KOPT-K1 (cell line): ENCODE results near the gene RNF208.

Experiments used
- H3K27ac ChIP-seq: fragments of 200-600 bp; sonication (generic); 2 replicates; pipeline ENCODE4 v1.5.1; 2016; ENCODE audit warnings: antibody characterized with exemption, mild to moderate bottlenecking, low read depth, low read length; ENCODE audit not compliant: poor library complexity, severe bottlenecking
- H3K36me3 ChIP-seq: fragments of 200-600 bp; sonication (generic); 2 replicates; pipeline ENCODE4 v1.5.1; 2017; ENCODE audit warnings: antibody characterized with exemption, mild to moderate bottlenecking, low read length, moderate library complexity; ENCODE audit not compliant: insufficient read depth
- H3K9me3 ChIP-seq: fragments of 200-600 bp; sonication (generic); 2 replicates; pipeline ENCODE4 v1.5.1; 2017; ENCODE audit warnings: antibody characterized with exemption, low read length, mild to moderate bottlenecking; ENCODE audit not compliant: insufficient read depth, poor library complexity, severe bottlenecking

RNF208 gene

DNA sequence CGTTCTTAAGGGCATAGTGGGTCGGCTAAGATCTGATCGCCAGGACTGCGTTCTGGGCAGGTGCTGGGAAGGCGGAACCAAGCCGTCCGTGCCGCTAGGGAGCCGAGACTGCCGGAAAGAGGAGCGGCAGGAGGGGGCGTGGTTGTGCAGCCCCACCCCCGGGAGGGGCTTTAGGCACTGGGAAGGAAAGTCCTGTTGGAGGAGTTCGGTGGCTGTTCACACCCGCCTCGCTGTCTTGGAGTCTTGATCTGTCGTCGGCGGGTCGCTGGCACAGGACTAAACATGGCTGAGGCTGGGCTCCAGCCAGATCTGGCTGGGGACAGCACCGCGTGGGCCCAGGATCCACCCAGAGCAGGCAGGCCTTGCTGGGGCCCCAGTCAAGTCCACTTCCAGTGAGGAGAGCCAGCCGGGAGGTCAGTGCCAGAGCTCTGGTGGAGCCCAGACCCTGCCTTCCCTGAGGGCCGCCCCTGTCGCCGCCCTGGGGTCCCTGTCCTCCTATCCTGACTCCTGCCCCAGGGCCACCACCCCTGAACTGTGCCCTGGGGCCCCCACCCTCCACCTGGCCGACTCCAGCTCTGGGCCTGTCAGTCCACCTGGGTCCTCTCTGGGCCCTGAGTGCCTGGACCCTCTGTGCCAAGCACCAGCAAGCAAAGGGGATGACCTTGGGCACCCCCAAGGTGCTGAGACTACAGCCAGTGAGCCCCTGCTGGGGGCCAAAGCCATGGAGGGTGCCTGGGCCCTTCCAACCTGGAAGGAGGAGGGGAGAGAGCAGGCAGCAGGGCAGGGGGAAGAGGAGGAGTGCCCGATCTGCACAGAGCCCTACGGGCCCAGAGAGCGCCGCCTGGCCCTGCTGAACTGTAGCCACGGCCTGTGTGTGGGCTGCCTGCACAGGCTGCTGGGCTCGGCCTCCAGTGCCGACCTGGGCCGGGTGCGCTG lies 4.5 kb downstream of the RNF208 start:
- Histone ChIP-seq H3K36me3 (peaks cover 58% of the 10 kb centered on the region; the same call in 1 of the 2 replicates), H3K27ac (no peak overlapping the region), H3K9me3 (no peaks in the 10 kb centered on the region)

DNA sequence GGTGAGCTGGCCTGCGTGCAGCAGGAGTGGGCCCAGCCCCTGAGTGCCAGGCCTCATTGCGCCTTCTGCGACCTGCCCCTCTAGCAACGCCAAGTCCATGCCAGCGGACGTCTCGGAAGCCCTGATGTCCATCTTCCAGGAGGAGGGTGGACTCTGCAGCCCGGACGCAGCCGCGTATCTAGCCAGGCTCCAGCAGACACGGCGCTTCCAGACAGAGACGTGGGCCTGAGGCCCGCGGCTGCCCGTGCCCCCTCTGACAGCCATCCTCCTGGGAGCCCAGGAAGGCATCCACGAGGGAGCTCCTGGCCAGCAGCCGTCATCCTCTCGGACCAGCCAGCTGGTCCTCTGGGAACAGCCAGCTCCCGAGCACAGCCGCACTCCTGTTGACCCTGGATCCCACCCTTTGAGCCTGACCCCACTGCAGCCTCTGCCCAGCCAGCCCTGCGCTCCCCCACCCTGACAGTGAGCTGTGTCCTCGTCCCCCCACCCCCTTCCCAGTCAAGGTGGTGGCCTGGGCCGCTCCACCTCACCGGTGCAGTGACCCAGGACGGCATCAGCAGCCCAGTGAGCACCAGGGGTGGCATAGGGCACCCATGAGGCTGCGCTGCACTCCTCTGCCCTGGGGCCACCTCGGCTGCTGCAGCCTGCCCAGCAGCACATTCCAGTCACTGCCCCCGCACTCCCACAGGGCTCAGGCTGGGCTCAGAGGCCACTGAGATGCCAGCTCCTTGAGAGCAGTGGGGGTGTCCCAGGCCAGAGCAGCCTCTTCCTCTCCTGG lies 5.7 kb downstream of the RNF208 start:
- H3K36me3 ChIP-seq = peaks cover 63% of the 10 kb centered on the region; the same call in 1 of the 2 replicates
- H3K9me3 ChIP-seq = no peaks in the 10 kb centered on the region
- no peak overlapping the region for H3K27ac ChIP-seq

DNA sequence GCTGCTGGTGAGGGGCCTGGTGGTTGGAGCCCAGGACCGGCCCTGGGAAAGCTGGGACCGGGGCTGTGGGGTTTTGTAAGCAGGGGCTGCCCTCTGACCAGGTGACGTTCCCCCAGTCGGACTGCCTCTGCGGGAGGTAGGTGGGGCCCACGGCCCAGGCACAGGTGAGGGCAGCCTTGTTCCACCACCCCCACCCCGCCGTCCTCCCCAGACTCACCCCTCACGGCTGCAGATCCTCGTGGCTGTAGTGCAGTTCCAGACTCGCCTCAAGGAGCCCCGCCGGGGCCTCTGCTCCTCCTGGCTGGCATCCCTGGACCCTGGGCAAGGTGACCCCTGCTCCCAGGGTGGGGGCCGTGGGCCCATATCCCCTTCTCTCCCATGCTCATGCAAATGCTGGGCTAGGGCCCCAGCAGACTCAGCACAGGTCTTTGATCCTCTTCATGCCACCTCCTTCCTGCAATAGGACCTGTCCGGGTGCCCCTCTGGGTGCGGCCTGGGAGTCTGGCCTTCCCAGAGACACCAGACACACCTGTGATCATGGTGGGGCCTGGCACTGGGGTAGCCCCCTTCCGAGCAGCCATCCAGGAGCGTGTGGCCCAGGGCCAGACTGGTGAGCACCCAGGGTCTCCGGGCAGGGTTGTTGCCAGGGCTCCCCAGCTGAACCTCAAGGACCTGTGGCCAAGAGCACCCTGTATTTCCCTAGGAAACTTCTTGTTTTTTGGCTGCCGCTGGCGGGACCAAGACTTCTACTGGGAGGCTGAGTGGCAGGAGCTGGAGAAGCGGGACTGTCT lies 6.6 kb downstream of the RNF208 start:
- H3K27ac ChIP-seq = no peak overlapping the region
- peaks cover 72% of the 10 kb centered on the region; the same call in 1 of the 2 replicates for H3K36me3 ChIP-seq
- no peaks in the 10 kb centered on the region for H3K9me3 ChIP-seq

DNA sequence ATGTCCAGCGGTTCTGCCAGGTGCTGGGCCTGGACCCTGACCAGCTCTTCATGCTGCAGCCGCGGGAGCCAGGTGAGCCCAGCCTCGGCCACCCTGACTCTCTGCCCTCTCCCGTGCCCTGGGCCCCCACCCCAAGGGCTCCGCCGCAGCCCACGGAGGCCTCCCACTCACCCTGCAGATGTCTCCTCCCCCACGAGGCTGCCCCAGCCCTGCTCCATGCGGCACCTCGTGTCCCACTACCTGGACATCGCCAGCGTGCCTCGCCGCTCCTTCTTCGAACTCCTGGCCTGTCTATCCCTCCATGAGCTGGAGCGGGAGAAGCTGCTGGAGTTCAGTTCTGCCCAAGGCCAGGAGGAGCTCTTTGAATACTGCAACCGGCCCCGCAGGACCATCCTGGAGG lies 7.4 kb downstream of the RNF208 start:
- no peaks in the 10 kb centered on the region for H3K9me3 ChIP-seq
- peaks cover 79% of the 10 kb centered on the region for H3K36me3 ChIP-seq
- H3K27ac ChIP-seq = no peak overlapping the region

DNA sequence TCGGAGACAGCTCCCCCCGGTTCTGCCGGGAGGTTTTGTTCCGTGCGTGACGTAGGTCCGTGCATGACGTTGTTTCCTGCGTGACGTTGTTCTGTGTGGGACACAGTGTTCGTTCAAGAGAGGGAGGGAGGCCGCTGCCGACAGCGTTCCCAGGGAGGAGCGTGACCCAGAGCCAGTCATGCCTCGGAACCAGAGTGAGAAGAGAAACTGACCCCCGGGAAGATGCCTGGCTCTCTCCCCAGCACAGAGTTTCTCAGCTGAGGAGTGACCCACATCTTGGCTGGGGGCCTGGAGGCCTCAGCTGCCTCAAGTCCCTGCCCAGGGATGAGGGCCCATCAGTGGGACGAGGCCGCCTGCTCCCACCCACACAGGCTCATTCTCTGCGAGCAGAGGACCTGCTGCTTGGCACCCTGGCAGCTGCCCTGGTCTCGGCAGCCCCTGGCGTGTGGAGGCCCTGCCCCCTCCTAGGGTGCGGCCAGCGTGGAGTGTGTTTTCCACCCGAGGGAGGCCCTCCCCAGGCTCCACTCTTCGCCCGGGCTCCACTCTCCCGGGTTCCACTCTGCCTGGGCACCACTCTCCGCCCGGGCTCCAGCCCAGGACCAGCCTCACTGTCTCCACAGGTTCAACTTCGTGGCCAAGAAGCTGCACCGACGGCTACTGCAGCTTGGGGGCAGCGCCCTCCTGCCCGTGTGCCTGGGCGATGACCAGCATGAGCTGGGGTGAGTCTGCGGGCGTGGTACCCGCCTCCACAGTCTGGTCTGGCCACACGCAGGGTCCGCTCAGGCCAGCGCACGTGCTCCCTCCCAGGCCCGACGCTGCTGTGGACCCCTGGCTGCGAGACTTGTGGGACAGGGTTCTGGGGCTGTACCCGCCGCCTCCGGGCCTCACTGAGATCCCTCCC lies 8.6 kb downstream of the RNF208 start:
- Histone ChIP-seq H3K9me3 (no peaks in the 10 kb centered on the region), H3K36me3 (peaks cover 84% of the 10 kb centered on the region), H3K27ac (no peak overlapping the region)

DNA sequence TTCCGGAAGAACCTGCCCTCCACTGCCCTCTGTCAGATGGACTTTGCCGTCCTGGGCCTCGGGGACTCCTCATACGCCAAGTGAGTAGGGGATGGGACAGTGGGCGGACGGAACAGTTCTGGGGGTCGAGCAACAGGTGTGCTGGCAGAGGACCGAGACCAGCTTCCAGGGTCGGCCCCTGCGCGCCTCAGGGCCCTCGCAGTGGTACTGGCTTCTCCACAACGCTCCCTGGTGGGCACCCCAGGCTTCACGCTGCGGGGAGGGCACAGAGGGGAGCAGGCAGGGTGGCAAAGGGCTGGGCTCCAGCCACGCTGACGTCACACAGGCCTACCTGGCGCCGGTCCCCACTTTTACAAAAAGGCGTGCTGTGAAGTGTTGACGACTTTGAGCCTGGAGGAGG lies 9.5 kb downstream of the RNF208 start:
- H3K36me3 ChIP-seq = peaks cover 86% of the 10 kb centered on the region

DNA sequence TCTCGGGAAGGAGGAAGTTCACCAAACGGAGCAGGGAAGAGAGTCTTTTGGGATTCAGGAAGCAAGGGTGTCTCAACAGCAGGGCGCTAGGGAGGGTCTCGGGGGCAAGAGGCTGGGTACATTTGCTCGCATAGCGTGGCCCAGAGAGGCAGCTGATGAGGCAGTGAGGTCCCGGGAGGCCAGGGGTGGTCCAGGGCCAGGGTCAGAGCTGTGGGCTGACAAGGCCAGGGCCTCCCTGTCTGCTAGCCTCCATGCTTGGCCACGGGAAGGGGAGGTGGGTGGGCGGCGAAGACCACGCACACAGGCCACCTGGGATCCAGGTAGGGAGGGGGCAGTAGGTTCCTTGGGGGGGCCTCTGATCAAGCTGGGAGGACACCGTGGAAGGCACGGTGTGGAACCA lies 10.5 kb downstream of the RNF208 start:
- H3K27ac ChIP-seq = no peak overlapping the region
- no peaks in the 10 kb centered on the region for H3K9me3 ChIP-seq
- peaks cover 84% of the 10 kb centered on the region for H3K36me3 ChIP-seq

More for the DNA sequence above, 9.5 kb downstream of the RNF208 start:
- H3K27ac ChIP-seq = no peak overlapping the region
- H3K9me3 ChIP-seq = no peaks in the 10 kb centered on the region

DNA sequence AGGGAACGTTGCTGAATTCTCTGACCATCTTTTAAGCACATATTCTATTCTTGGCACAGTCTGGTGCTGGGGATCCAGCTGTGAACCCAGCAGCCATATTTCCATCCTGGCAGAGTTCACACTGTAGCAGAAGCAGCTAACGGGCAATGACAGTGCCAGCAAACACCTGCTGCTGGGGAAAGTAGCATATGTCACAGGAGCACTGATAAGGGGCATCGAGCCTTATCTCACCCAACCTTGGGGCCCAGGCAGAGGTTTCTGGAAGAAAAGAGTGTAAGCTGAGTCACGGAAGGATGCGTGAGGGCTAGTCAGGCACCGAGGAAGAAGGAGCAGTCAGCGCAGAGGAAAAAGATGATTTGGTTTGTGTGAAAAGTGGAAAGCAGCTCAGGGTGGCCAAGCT lies 15.4 kb downstream of the RNF208 start:
- H3K36me3 ChIP-seq = peaks cover 42% of the 10 kb centered on the region
- peak overlapping the region; percentile 76 for H3K27ac ChIP-seq
- no peaks in the 10 kb centered on the region for H3K9me3 ChIP-seq

DNA sequence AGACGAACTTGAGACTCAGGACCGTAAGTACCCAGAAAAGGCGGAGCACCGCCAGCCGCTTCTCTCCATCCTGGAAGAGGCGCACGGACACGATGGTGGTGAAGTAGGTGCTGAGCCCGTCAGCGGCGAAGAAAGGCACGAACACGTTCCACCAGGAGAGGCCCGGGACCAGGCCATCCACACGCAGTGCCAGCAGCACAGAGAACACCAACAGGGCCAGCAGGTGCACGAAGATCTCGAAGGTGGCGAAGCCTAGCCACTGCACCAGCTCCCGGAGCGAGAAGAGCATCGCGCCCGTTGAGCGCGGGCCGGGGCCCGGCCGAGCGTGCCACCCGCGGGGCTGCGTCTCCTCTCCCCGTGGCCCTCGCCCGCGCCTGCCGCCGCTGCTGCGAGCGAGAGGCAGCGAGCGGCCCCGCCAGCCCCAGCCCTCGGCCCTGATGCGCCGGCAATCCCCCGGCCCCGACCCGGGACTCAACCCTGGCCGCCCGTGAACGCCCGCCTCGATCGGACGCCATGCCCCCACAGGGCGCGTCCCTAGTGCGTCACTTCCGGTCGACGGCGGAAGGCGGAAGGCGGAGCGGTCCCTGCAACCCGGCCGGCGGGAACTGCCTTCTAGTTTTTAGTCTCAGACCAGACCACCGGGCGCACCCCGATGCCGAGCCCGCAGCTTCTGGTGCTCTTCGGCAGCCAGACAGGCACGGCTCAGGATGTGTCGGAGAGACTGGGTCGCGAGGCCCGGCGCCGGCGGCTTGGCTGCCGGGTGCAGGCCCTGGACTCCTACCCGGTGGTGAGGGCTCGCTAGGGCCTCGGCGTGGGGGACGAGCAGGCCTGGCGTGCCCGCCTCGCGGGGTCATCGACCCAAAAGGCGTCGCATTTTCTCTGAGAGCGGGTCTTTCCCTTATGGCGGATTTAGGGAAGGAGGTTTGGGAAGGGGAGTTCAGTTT lies 16.6 kb downstream of the RNF208 start, which contains the start of the genes NDOR1 and TMEM203:
NDOR1 (plus strand) TSS at position 575 of the 944 bp plus-strand sequence; CDS start at position 653, 78 bp downstream.
TMEM203 (minus strand) TSS at position 523 of the 944 bp plus-strand sequence; CDS start at position 289, 234 bp downstream.
- Histone ChIP-seq H3K27ac (peak within 1 kb of the TSS; percentile 76), H3K36me3 (peaks cover 31% of the 10 kb centered on the region), H3K9me3 (no peaks in the 10 kb centered on the region)

DNA sequence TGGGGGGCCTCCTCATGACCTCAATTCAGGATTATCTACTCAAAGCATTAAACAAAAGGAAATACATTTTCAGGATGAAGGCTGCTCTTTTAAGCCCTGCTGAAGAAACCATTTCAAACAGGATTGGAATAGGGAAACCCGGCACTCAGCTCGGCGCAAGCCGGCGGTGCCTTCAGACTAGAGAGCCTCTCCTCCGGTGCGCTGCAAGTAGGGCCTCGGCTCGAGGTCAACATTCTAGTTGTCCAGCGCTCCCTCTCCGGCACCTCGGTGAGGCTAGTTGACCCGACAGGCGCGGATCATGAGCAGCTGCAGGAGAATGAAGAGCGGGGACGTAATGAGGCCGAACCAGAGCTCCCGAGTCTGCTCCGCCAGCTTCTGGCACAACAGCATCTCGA lies 17.3 kb downstream of the RNF208 start:
- peak overlapping the region; percentile 76 for H3K27ac ChIP-seq
- peaks cover 25% of the 10 kb centered on the region for H3K36me3 ChIP-seq
- no peaks in the 10 kb centered on the region for H3K9me3 ChIP-seq

DNA sequence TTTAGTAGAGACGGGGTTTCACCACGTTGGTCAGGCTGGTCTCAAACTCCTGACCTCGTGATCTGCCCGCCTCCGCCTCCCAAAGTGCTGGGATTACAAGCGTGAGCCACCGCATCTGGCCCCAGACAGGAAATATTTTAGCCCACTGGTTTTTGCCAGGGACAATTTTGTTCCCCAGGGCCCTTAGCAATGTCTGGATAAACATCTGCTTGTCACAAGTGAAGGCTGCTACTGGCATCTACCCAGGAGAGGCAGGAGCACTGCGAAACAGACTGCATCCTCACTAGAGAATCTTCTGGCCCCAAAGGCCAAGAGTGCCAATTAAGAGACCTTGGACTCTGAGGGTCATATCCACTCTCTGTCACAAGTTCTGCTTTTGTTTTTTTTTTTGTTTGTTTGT lies 19.1 kb downstream of the RNF208 start:
- no peak overlapping the region for H3K27ac ChIP-seq
- peaks cover 10% of the 10 kb centered on the region; the same call in 1 of the 2 replicates for H3K36me3 ChIP-seq
- H3K9me3 ChIP-seq = no peaks in the 10 kb centered on the region

DNA sequence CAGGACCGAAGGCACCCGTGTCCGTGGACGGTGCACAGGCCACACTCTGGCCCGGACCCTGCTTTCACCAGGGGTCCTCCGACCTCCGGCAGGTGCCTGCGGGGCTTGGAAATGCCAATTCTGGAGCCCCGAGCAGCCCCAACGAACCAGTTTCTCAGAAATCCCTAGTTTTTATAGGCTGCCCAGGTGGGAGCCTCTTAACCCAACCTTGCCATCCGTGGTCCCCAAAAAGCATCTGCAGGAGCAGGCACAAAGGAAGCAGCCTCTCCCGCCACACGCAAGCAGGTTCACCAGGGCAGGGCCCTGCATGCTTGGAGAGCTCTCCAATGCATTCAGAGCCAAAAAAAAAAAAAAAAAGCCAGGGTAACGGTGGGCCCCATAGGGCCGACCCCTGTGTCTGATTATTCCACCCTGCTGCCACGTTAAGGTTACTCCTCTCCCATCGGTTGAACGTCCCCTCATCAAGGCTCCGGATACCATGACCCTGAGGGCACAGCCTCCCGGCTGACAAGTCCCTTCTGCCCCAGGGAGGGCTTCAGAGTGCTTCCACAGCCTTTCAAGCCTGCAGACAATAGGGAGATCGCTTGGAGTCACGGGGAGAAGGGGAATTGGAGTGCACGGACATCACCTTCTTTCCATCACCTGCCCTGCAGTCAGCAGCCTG lies 20.7 kb downstream of the RNF208 start:
- Histone ChIP-seq H3K36me3 (no peaks in the 10 kb centered on the region), H3K27ac (peak overlapping the region; percentile 71)

More for the DNA sequence above, 20.7 kb downstream of the RNF208 start:
- H3K9me3 ChIP-seq = no peaks in the 10 kb centered on the region
